Left colon (tissue), 2 donors: Measurements from ENCODE around the gene ZBTB22. TPM values are rescaled to one million over a fixed set of nuclear protein-coding genes. Genes with fewer than 3 reads are reported as not detected.
A peak's percentile ranks its signal among the peaks of the same experiment; 100 is the strongest.

Source experiments
- ATAC-seq: fragments of 200-7000 bp; cut with Tn5 transposase; one replicate; pipeline ENCODE4 v1.9.1; 2020; ENCODE audit warnings: mild to moderate bottlenecking, moderate library complexity
- DNase-seq, 2 donors: peaks; one replicate each; pipeline ENCODE4 v3.0.0-alpha.2; 2020
- intact Hi-C, 2 donors: fragments of 100-400 bp; cut with DNase I in 1 of 2; cut with micrococcal nuclease in 1 of 2; formaldehyde crosslinking; loops; one replicate each; pipeline versions ENCODE4 v1.11.2 to v1.14.0; 2022; cut with DNase I, micrococcal nuclease
- microRNA-seq, 2 donors: library from miRNA; unstranded; fragments of <30 nt; microRNA quantifications; one replicate each; pipeline versions ENCODE4 v1.1.0 to v1.2.0, GENCODE V29; 2020
- total RNA-seq, 2 donors: library from RNA; stranded (reverse); fragmentation: NEBNext Ultra II Directional; extraction: Animal tissue kit (Norgen Biotek cat#: 25700); gene quantifications; one replicate each; pipeline ENCODE4 v1.2.1, GENCODE V29; 2021
- donor health status: DM: no; HTN: no; CAD: no.
- donor health status: DM: yes; HTN: yes; CAD: no.

Gene ZBTB22
- total RNA-seq, 2 donors from 2014 or later, result 19.9 to 21.3 TPM

DNA sequence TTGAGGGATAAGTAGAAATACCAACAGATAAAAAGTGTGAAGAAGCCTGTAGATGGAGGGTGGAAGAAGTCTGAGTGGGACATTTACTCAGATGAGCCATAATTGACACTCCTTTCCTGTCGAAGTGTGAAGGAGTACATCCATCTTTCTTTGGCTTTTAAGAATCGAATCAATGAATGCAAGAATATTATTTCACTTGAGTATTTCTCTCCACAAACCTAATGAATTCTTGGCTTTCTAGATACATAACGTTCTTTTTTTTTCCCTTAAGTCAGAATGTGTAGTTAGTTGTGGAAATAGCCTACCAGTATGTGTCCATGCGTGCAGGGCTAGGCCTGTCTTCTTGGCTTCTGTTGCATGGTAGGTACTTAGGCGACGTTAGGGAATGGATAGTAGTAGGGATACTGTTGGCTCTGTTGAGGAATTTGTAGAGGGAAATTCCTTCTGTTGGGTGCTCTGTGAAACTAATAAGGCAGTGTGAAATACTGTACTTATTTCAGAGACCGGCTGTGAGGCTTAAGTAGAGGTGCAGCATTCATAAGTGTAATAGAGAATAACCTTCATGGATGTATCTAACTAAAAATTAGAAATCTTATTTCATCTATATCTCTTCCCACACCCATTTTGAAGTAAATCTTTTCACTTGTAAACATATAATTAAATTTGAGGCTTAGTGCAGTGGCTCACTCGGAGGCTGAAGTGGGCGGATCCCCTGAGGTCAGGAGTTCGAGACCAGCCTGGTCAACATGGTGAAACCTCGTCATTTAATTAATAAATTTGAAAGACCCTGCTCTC is 44.2 kb downstream of the ZBTB22 start:
- intact Hi-C loops, result no loop called here
- DNase-seq (no peak), ATAC-seq (no peak)

DNA sequence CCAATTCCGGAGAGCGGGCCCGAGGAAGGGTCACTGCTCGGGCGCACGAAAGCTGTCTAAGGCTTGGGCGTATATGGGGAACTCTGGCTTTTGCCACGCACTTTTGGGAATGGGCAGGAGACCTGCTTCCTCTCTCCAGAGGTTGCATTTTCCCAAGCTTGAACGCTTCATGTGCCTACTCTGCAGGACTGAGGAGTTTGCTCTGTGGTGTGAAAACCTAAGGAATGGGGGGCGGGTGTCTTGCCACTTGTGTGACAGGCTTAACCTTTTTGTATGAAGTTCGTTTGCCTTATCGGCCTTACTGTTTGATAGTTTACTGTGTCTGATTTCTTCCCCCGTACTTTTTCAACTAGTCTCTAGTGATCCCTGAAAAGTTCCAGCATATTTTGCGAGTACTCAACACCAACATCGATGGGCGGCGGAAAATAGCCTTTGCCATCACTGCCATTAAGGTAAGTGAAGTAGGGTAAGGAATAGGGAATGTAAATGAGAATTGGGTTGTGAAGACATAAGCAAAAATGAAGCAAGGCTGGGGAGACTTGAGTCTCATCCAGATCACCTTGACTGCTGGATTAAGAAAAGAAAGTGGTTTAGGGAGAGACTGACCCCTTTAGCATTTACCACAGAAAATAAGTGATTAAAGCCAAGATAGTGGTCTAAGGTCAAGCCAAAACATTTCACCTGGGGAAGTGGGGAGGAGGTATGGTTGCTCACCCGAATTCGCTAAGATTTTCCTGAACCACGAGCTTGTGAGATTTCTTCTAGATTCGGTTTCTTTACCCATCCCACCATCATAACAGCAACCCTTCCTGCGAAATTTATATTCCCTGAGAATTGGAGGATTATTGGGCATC is 45.0 kb downstream of the ZBTB22 start:
- no peak for DNase-seq
- intact Hi-C loops, result no loop called here
- ATAC-seq, result peak; percentile 8

DNA sequence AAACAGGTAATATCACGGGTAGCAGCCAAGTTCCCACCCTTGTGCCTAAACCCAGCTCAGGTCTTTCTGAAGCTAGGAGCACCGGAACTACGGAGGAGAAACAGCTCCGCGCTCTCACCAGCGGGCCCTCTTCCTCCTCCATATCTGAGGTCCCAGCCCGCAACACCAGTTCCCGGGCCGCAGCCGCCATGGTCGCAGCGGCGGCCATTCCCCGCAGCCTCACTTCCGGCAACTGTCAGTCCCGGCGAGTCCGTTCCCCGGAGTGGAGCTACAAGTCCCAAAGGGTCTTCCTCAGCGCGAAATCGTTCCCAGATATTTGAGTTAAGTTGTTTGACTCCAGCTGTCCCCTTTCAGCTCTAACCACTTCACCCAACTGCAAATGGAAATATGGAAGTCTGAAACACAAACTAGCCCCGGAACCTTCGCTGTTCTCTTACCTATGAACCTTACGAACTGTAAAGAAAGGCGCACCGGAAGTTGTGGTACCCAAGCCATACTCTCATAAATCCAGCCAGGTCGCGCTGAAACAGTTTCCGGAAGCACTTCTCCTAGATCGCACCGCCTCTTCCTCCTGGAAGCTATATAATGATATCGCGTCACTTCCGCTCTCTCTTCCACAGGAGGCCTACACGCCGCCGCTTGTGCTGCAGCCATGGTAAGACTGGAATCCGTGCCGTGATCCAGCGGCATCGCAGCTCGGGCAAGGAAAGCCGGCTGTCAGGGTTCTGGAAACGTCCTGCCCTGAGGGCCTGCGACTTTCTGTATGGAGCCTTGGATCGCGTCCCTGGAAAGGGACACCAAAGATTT is 45.9 kb downstream of the ZBTB22 start, which contains the start of the genes RPS18 and VPS52:
RPS18 (plus strand) TSS at position 608 of the 807 bp plus-strand sequence; CDS start at position 653, 45 bp downstream.
VPS52 (minus strand) TSS at position 409 of the 807 bp plus-strand sequence; CDS start at position 208, 201 bp downstream.
- ATAC-seq, result peak; percentile 84
- intact Hi-C loops, result no loop called here
- DNase-seq, result peak; percentile 91 to 96

DNA sequence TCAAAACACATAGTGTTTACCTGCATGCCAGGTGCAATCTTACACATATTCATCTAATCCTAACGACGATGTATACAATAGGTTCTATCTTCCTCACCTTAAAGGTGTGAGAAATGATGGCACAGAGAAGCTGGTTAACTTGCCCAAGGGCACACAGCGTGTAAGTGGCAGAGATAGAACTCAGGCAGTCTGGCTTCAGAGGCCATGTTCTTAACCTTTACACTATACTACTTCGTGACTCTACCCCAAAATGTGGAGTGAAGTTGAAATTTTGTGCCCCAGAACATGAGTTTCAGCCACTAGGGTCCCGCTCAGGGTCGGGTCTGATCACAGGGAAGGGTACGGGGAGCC is 46.5 kb downstream of the ZBTB22 start:
- ATAC-seq (peak; percentile 38), DNase-seq (no peak)
- intact Hi-C loops, result no loop called here

Small RNA genes within 50 kb of the gene (microRNA-seq; reads per million reads assigned to microRNA genes)
- gene MIR6834 (0 reads per million in 2 donors), gene MIR6873 (0 reads per million in 2 donors)

Other genes with a start within 250 kb of the ZBTB22 start
- gene HLA-DPA1, start 244.1 kb downstream of the ZBTB22 start, total RNA-seq, result 100 to 1,000 TPM in 1 of 2 donors, 10 to 100 TPM in 1; 14.8 to 103 TPM
- 10 to 100 TPM; 15.1 to 65.5 TPM for gene HLA-DPB1, start 241.8 kb downstream of the ZBTB22 start, total RNA-seq
- under 1 TPM; 0.45 to 0.55 TPM for gene COL11A2, start 125.3 kb downstream of the ZBTB22 start, total RNA-seq
- gene RXRB, start 117.1 kb downstream of the ZBTB22 start, total RNA-seq, result 10 to 100 TPM; 34.4 to 37.0 TPM
- 100 to 1,000 TPM; 128 to 203 TPM for gene SLC39A7, start 116.9 kb downstream of the ZBTB22 start, total RNA-seq
- 10 to 100 TPM; 22.4 to 23.7 TPM for gene HSD17B8, start 113.1 kb downstream of the ZBTB22 start, total RNA-seq
- 10 to 100 TPM; 27.4 to 29.7 TPM for gene RING1, start 109.2 kb downstream of the ZBTB22 start, total RNA-seq
- gene VPS52, start 45.9 kb downstream of the ZBTB22 start, total RNA-seq, result 10 to 100 TPM; 60.2 to 68.4 TPM
- gene RPS18, start 45.7 kb downstream of the ZBTB22 start, total RNA-seq, result 1,000 to 10,000 TPM; 1,882 to 2,045 TPM
- gene B3GALT4, start 40.6 kb downstream of the ZBTB22 start, total RNA-seq, result 10 to 100 TPM; 34.8 to 40.3 TPM
- gene WDR46, start 28.5 kb downstream of the ZBTB22 start, total RNA-seq, result 10 to 100 TPM; 27.7 to 29.3 TPM
- gene PFDN6, start 28.1 kb downstream of the ZBTB22 start, total RNA-seq, result 10 to 100 TPM; 36.8 to 45.7 TPM
- 10 to 100 TPM; 21.5 to 35.0 TPM for gene RGL2, start 18.8 kb downstream of the ZBTB22 start, total RNA-seq
- gene TAPBP, start 3.7 kb downstream of the ZBTB22 start, total RNA-seq, result 100 to 1,000 TPM; 229 to 283 TPM
- gene DAXX, start 5.2 kb upstream of the ZBTB22 start, total RNA-seq, result 10 to 100 TPM; 33.5 to 35.3 TPM
- gene KIFC1, start 74.1 kb upstream of the ZBTB22 start, total RNA-seq, result 10 to 100 TPM in 1 of 2 donors, 1 to 10 TPM in 1; 4.1 to 14.7 TPM
- gene PHF1, start 93.3 kb upstream of the ZBTB22 start, total RNA-seq, result 10 to 100 TPM; 28.3 to 41.2 TPM
- gene CUTA, start 100.4 kb upstream of the ZBTB22 start, total RNA-seq, result 100 to 1,000 TPM; 162 to 169 TPM
- 1 to 10 TPM; 6.8 to 9.1 TPM for gene SYNGAP1, start 102.3 kb upstream of the ZBTB22 start, total RNA-seq
- gene ZBTB9, start 136.8 kb upstream of the ZBTB22 start, total RNA-seq, result 1 to 10 TPM; 3.9 to 7.9 TPM